ENCODE measurements around the gene WDR59.
"Not testable (repeated sequence)": the region's sequence is repeated elsewhere in the genome, so short reads cannot be mapped to it uniquely, and the experiment has no call there.

- not testable (repeated sequence) for TF ChIP-seq USF1 (IDR thresholded peaks at IDR 0.05; ENCODE audit: borderline replicate concordance, low read depth); POLR2AphosphoS5 (IDR thresholded peaks at IDR 0.05; ENCODE audit: low read depth, low read length); TEAD4 (IDR thresholded peaks at IDR 0.05; ENCODE audit: borderline replicate concordance, insufficient read depth); EP300 (IDR thresholded peaks at IDR 0.05; ENCODE audit: borderline replicate concordance in 1 of 2, low read depth in 1 of 2, low read length in 1 of 2); YY1 (IDR thresholded peaks at IDR 0.05; ENCODE audit: low read depth); CHD2 (IDR thresholded peaks at IDR 0.05; ENCODE audit: low read length, partially characterized antibody); NRF1 (IDR thresholded peaks at IDR 0.05; ENCODE audit: low read depth, low read length); FOSL2 (IDR thresholded peaks at IDR 0.05; ENCODE audit: borderline replicate concordance, low read depth)
- TF ChIP-seq, protein P1, sequence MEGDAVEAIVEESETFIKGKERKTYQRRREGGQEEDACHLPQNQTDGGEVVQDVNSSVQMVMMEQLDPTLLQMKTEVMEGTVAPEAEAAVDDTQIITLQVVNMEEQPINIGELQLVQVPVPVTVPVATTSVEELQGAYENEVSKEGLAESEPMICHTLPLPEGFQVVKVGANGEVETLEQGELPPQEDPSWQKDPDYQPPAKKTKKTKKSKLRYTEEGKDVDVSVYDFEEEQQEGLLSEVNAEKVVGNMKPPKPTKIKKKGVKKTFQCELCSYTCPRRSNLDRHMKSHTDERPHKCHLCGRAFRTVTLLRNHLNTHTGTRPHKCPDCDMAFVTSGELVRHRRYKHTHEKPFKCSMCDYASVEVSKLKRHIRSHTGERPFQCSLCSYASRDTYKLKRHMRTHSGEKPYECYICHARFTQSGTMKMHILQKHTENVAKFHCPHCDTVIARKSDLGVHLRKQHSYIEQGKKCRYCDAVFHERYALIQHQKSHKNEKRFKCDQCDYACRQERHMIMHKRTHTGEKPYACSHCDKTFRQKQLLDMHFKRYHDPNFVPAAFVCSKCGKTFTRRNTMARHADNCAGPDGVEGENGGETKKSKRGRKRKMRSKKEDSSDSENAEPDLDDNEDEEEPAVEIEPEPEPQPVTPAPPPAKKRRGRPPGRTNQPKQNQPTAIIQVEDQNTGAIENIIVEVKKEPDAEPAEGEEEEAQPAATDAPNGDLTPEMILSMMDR (IDR thresholded peaks at IDR 0.05), result not testable (repeated sequence)
- TF ChIP-seq, protein P2, sequence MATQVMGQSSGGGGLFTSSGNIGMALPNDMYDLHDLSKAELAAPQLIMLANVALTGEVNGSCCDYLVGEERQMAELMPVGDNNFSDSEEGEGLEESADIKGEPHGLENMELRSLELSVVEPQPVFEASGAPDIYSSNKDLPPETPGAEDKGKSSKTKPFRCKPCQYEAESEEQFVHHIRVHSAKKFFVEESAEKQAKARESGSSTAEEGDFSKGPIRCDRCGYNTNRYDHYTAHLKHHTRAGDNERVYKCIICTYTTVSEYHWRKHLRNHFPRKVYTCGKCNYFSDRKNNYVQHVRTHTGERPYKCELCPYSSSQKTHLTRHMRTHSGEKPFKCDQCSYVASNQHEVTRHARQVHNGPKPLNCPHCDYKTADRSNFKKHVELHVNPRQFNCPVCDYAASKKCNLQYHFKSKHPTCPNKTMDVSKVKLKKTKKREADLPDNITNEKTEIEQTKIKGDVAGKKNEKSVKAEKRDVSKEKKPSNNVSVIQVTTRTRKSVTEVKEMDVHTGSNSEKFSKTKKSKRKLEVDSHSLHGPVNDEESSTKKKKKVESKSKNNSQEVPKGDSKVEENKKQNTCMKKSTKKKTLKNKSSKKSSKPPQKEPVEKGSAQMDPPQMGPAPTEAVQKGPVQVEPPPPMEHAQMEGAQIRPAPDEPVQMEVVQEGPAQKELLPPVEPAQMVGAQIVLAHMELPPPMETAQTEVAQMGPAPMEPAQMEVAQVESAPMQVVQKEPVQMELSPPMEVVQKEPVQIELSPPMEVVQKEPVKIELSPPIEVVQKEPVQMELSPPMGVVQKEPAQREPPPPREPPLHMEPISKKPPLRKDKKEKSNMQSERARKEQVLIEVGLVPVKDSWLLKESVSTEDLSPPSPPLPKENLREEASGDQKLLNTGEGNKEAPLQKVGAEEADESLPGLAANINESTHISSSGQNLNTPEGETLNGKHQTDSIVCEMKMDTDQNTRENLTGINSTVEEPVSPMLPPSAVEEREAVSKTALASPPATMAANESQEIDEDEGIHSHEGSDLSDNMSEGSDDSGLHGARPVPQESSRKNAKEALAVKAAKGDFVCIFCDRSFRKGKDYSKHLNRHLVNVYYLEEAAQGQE (IDR thresholded peaks at IDR 0.05; ENCODE audit: low read depth, low read length), result not testable (repeated sequence)
Measured at GRCh38 chr16:75026239-75026891, 41.4 kb upstream of the WDR59 start.
